NOMO-1 treated with dmso at 0.1 percent for 144 hours (cell line): Measurements from ENCODE around the gene ATP11A.

Experiments
- DNase-seq: peaks from one replicate; lab custom pipeline; 2025; ENCODE audit not compliant: unreplicated experiment; lab: John Stamatoyannopoulos, UW

The ATP11A gene

GRCh38 chr13:112813552-112813951 is 123.7 kb downstream of the ATP11A start:
- DNase-seq, result no peak

GRCh38 chr13:112814905-112815585 is 125.2 kb downstream of the ATP11A start:
- no peak for DNase-seq

GRCh38 chr13:112815871-112816270 is 126.0 kb downstream of the ATP11A start:
- no peak for DNase-seq

GRCh38 chr13:112818040-112818697 is 128.3 kb downstream of the ATP11A start:
- no peak for DNase-seq

GRCh38 chr13:112818698-112819045 is 128.8 kb downstream of the ATP11A start:
- DNase-seq, result no peak

- DNase-seq, result no peak
Measured at GRCh38 chr13:112819111-112819510, 129.3 kb downstream of the ATP11A start.

GRCh38 chr13:112819816-112820215 is 130.0 kb downstream of the ATP11A start:
- DNase-seq, result no peak

- DNase-seq, result no peak
Measured at GRCh38 chr13:112820318-112820717, 130.5 kb downstream of the ATP11A start.

GRCh38 chr13:112821340-112822055 is 131.7 kb downstream of the ATP11A start:
- no peak for DNase-seq

GRCh38 chr13:112822851-112823250 is 133.0 kb downstream of the ATP11A start:
- DNase-seq, result no peak

GRCh38 chr13:112824429-112824828 is 134.6 kb downstream of the ATP11A start:
- DNase-seq, result no peak

- DNase-seq, result no peak
Measured at GRCh38 chr13:112825071-112825470, 135.2 kb downstream of the ATP11A start.

- DNase-seq, result no peak
Measured at GRCh38 chr13:112825875-112826274, 136.0 kb downstream of the ATP11A start.

GRCh38 chr13:112826565-112826964 is 136.7 kb downstream of the ATP11A start:
- DNase-seq, result no peak

GRCh38 chr13:112828082-112828699 is 138.4 kb downstream of the ATP11A start:
- no peak for DNase-seq

- no peak for DNase-seq
Measured at GRCh38 chr13:112828756-112829155, 138.9 kb downstream of the ATP11A start.

- DNase-seq, result no peak
Measured at GRCh38 chr13:112831196-112831595, 141.4 kb downstream of the ATP11A start.

- DNase-seq, result no peak
Measured at GRCh38 chr13:112831801-112832200, 142.0 kb downstream of the ATP11A start.

- DNase-seq, result no peak
Measured at GRCh38 chr13:112832811-112833210, 143.0 kb downstream of the ATP11A start.

- no peak for DNase-seq
Measured at GRCh38 chr13:112833551-112834257, 143.9 kb downstream of the ATP11A start.

- no peak for DNase-seq
Measured at GRCh38 chr13:112835344-112835743, 145.5 kb downstream of the ATP11A start.
